CD4-positive, CD25-positive, alpha-beta regulatory T cell (primary cell): ENCODE data around the gene P3H3. TPM values are rescaled to one million over a fixed set of nuclear protein-coding genes. Genes with fewer than 3 reads are reported as not detected.
A peak's percentile ranks its signal among the peaks of the same experiment; 100 is the strongest.
"Not testable (repeated sequence)": the region's sequence is repeated elsewhere in the genome, so short reads cannot be mapped to it uniquely, and the experiment has no call there.

Source experiments
- ATAC-seq, 2 donors: fragments of 150-1000 bp; cut with Tn5 transposase; one replicate each; pipeline ENCODE4 v1.10.0; 2021; ENCODE audit warnings: low read depth in 2 of 2, moderate number of reproducible peaks in 2 of 2, moderate library complexity in 1 of 2
- DNase-seq, 3 donors: peaks; one replicate each; pipeline versions ENCODE4 v3.0.0 to v3.0.0-alpha.2; 2012 to 2022; ENCODE audit warnings: mixed read lengths in 1 of 3
- H3K27ac ChIP-seq: one replicate; pipeline ENCODE4 v1.7.0; 2013; ENCODE audit warnings: mild to moderate bottlenecking, low read length; ENCODE audit not compliant: insufficient read depth, poor library complexity, severe bottlenecking
- H3K27me3 ChIP-seq: one replicate; pipeline ENCODE4 v1.7.0; 2013; ENCODE audit warnings: low read length; ENCODE audit not compliant: control insufficient read depth, insufficient read depth
- H3K36me3 ChIP-seq: one replicate; pipeline ENCODE4 v1.7.0; 2013; ENCODE audit warnings: mild to moderate bottlenecking, low read length, moderate library complexity; ENCODE audit not compliant: control insufficient read depth, insufficient read depth
- H3K4me1 ChIP-seq: 2 replicates; pipeline ENCODE4 v1.7.0; 2013; ENCODE audit warnings: mild to moderate bottlenecking, low read length; ENCODE audit not compliant: insufficient read depth, control insufficient read depth, poor library complexity, severe bottlenecking
- H3K4me3 ChIP-seq: one replicate; pipeline ENCODE4 v1.7.0; 2013; ENCODE audit warnings: low read depth, mild to moderate bottlenecking, low read length, moderate library complexity
- H3K9me3 ChIP-seq, 2 experiments: 1 replicate in 1 of 2; 2 replicates in 1 of 2; pipeline ENCODE4 v1.7.0; 2013; ENCODE audit warnings: low read length in 2 of 2, mild to moderate bottlenecking in 1 of 2, moderate library complexity in 1 of 2; ENCODE audit not compliant: control insufficient read depth in 2 of 2
- H3K27ac Mint-ChIP-seq, 3 donors: one replicate each; pipeline ENCODE4 v1.8.0; 2020 to 2022; ENCODE audit warnings: mild to moderate bottlenecking in 3 of 3, mixed read lengths in 3 of 3, moderate library complexity in 2 of 3
- H3K27me3 Mint-ChIP-seq: one replicate; pipeline ENCODE4 v1.8.0; 2022; ENCODE audit warnings: mild to moderate bottlenecking, mixed read lengths
- H3K36me3 Mint-ChIP-seq: one replicate; pipeline ENCODE4 v1.8.0; 2020; ENCODE audit warnings: mixed read lengths
- H3K4me1 Mint-ChIP-seq, 4 donors: one replicate each; pipeline ENCODE4 v1.8.0; 2020 to 2022; ENCODE audit warnings: mixed read lengths in 4 of 4, mild to moderate bottlenecking in 1 of 4
- H3K4me3 Mint-ChIP-seq, 4 donors: one replicate each; pipeline ENCODE4 v1.8.0; 2020 to 2022; ENCODE audit warnings: mild to moderate bottlenecking in 4 of 4, mixed read lengths in 4 of 4, moderate library complexity in 3 of 4
- H3K9me3 Mint-ChIP-seq, 7 donors: one replicate each; pipeline ENCODE4 v1.8.0; 2020 to 2022; ENCODE audit warnings: mixed read lengths in 7 of 7, mild to moderate bottlenecking in 3 of 7, moderate library complexity in 2 of 7
- polyA plus RNA-seq, 4 donors: library from polyadenylated mRNA; unstranded; fragments of 300-500 nt; fragmentation: Illumina TruSeq; gene quantifications; one replicate each; pipeline ENCODE4 v1.2.3, GENCODE V29; 2021
- total RNA-seq: library from RNA; stranded (reverse); gene quantifications from one replicate; pipeline ENCODE4 v1.2.3, GENCODE V29; 2022

P3H3 gene
- total and polyA plus RNA-seq, 5 donors from 2014 or later, result 0.64 to 1.4 (median 1.1) TPM; not detected in 1

- H3K27ac ChIP-seq, result peak overlapping the region; percentile 85
- Mint-ChIP-seq H3K27ac (peak overlapping the region; percentile 82 to 92 (median 88)), H3K27me3 (no peaks in the 10 kb centered on the region), H3K36me3 (peaks cover 14% of the 10 kb centered on the region), H3K4me3 (peak overlapping the region; percentile 90 to 96 (median 94)), H3K9me3 (no peaks in the 10 kb centered on the region), H3K4me1 (peaks cover 3 to 75% (median 41%) of the 10 kb centered on the region in 4 donors)
- no peaks in the 10 kb centered on the region for H3K27me3 ChIP-seq
- peak in 2 of 3 donors; percentile 25 to 74 for DNase-seq
- peak overlapping the region; percentile 74 for H3K4me3 ChIP-seq
- H3K4me1 ChIP-seq, result peaks cover 62% of the 10 kb centered on the region
- H3K9me3 ChIP-seq, result no peaks in the 10 kb centered on the region
- no peak for ATAC-seq
- peaks cover 8% of the 10 kb centered on the region for H3K36me3 ChIP-seq
Observed at GRCh38 chr12:6871052-6871957, 43.1 kb downstream of the P3H3 start.

- Mint-ChIP-seq H3K4me1 (peaks cover 7 to 66% (median 40%) of the 10 kb centered on the region in 4 donors), H3K36me3 (peaks cover 14% of the 10 kb centered on the region)
Observed at GRCh38 chr12:6872073-6873048, 44.2 kb downstream of the P3H3 start.

DNA sequence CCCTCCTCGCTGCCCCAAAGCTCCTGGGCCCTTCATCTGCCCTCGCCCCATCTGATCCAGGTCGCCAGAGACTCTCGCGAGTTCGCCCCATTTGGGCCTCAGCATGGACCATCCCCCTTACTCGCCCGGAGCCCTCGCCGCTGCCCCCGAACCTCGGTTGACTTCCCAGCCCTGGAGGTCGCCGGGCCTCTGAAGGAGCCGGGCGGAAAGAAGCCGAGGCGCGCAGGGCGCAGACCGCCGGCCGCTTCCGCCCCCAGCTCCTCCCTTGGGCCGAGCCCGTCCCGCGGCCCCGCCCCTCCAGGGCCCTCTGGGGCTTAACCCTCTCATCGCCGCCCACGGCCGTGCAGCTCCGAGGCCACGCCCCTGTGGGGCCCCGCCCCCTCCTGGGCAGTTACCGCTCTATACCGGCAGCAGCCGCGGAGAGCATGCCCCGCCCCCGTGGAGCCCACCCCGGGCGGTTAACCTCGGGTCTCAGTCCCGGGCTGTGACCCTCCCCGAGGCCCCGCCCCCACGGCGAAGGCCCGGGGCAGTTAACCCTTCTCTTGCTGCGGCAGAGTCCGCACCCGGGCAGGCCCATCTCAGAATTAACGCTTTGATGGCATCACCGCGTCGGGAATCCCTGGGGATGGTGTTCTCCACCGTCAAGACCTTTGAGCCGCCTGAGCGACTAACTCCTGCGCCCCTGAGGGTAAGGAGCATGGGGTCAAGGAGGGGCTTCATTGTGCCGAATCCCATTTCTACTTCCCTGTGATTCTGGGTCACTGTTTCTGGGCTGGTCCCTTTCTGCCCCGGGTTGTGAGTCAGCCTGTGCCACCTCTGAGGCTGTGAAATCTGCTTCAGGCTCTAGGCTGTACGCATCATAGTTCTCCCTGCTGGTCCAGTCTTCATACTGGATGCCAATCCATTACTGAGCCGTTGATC lies 45.1 kb downstream of the P3H3 start, which contains the start of gene SPSB2:
Gene SPSB2, minus strand, starts transcription at position 210 of the 921 bp plus-strand sequence. CDS start 402 bp downstream, outside the sequence.
- H3K27ac ChIP-seq, result peak within 1 kb of the TSS; percentile 85
- H3K27me3 Mint-ChIP-seq, result no peaks in the 10 kb centered on the region
- ATAC-seq, result peak; percentile 91 to 93
- H3K36me3 Mint-ChIP-seq, result peaks cover 14% of the 10 kb centered on the region
- no peaks in the 10 kb centered on the region for H3K9me3 Mint-ChIP-seq
- peak within 1 kb of the TSS; percentile 90 to 96 (median 94) for H3K4me3 Mint-ChIP-seq
- H3K36me3 ChIP-seq, result peaks cover 8% of the 10 kb centered on the region
- DNase-seq, result peak; percentile 98 to 99 (median 98)
- no peaks in the 10 kb centered on the region for H3K27me3 ChIP-seq
- no peaks in the 10 kb centered on the region for H3K9me3 ChIP-seq
- H3K4me1 Mint-ChIP-seq, result peaks cover 9 to 62% (median 37%) of the 10 kb centered on the region in 4 donors
- H3K27ac Mint-ChIP-seq, result peak within 1 kb of the TSS; percentile 32 to 92 (median 90)
- H3K4me1 ChIP-seq, result peaks cover 50% of the 10 kb centered on the region
- H3K4me3 ChIP-seq, result peak within 1 kb of the TSS; percentile 85

More at GRCh38 chr12:6872073-6873048, 44.2 kb downstream of the P3H3 start:
- Histone ChIP-seq H3K27ac (peak overlapping the region; percentile 85), H3K9me3 (no peaks in the 10 kb centered on the region), H3K36me3 (peaks cover 8% of the 10 kb centered on the region), H3K27me3 (no peaks in the 10 kb centered on the region), H3K4me1 (peaks cover 54% of the 10 kb centered on the region), H3K4me3 (peak overlapping the region; percentile 75)
- ATAC-seq, result peak; percentile 34 to 40
- Mint-ChIP-seq H3K27me3 (no peaks in the 10 kb centered on the region), H3K27ac (peak overlapping the region; percentile 32 to 92 (median 88)), H3K9me3 (no peaks in the 10 kb centered on the region), H3K4me3 (peak overlapping the region; percentile 90 to 96 (median 94))
- DNase-seq, result peak; percentile 76 to 86 (median 83)

GRCh38 chr12:6874015-6874368 lies 45.8 kb downstream of the P3H3 start:
- not testable (repeated sequence) for ATAC-seq, H3K9me3 ChIP-seq, H3K27me3 ChIP-seq, H3K27me3 Mint-ChIP-seq, DNase-seq, H3K36me3 ChIP-seq, H3K9me3 Mint-ChIP-seq
- Mint-ChIP-seq H3K4me3 (peak overlapping the region; percentile 90 to 96 (median 94)), H3K27ac (peak overlapping the region; percentile 14 to 90 (median 84)), H3K36me3 (peaks cover 14% of the 10 kb centered on the region), H3K4me1 (peaks cover 9 to 55% (median 31%) of the 10 kb centered on the region in 4 donors)
- peaks cover 44% of the 10 kb centered on the region for H3K4me1 ChIP-seq
- H3K4me3 ChIP-seq, result peak overlapping the region; percentile 85
- peak overlapping the region; percentile 74 for H3K27ac ChIP-seq

DNA sequence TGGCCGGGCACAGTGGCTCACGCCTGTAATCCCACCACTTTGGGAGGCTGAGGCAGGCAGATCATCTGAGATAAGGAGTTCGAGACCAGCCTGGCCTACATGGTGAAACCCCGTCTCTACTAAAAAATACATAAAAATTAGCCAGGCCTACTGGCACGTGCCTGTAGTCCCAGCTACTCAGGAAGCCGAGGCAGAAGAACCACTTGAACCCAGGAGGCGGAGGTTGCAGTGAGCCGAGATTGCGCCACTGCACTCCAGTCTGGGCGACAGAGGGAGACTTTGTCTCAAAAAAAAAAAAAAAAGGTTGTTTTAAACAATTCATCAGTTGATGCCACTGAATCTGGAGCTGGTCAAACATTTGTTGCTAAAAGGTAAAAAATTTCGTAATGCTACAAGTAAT lies 51.6 kb downstream of the P3H3 start:
- H3K4me3 Mint-ChIP-seq, H3K9me3 Mint-ChIP-seq, H3K9me3 ChIP-seq, H3K4me3 ChIP-seq, H3K36me3 Mint-ChIP-seq, H3K4me1 Mint-ChIP-seq, H3K27ac ChIP-seq, H3K27me3 ChIP-seq, DNase-seq, H3K27me3 Mint-ChIP-seq, H3K27ac Mint-ChIP-seq, ATAC-seq, H3K4me1 ChIP-seq, H3K36me3 ChIP-seq: not testable (repeated sequence)

GRCh38 chr12:6883252-6883651 lies 55.0 kb downstream of the P3H3 start:
- H3K27ac Mint-ChIP-seq, result no peak overlapping the region
- H3K36me3 ChIP-seq, result peaks cover 6% of the 10 kb centered on the region

More at GRCh38 chr12:6883252-6883651, 55.0 kb downstream of the P3H3 start:
- no peaks in the 10 kb centered on the region for H3K4me1 ChIP-seq
- peaks cover 0 to 5% (median 0%) of the 10 kb centered on the region in 4 donors for H3K4me1 Mint-ChIP-seq
- no peaks in the 10 kb centered on the region for H3K9me3 ChIP-seq
- H3K4me3 Mint-ChIP-seq, result no peak overlapping the region
- H3K9me3 Mint-ChIP-seq, result no peaks in the 10 kb centered on the region
- no peaks in the 10 kb centered on the region for H3K27me3 ChIP-seq
- peaks cover 7% of the 10 kb centered on the region for H3K36me3 Mint-ChIP-seq
- DNase-seq (no peak), ATAC-seq (no peak)
- no peak overlapping the region for H3K4me3 ChIP-seq
- H3K27me3 Mint-ChIP-seq, result no peaks in the 10 kb centered on the region
- no peak overlapping the region for H3K27ac ChIP-seq
